HG02759 (cell line): Measurements from ENCODE around the gene FANCE.

Experiments
- ATAC-seq: cut with Tn5 transposase; IDR thresholded peaks from one replicate; pipeline ENCODE4 v1.9.1; 2021; ENCODE audit warnings: mild to moderate bottlenecking, moderate library complexity; ENCODE audit not compliant: unreplicated experiment

FANCE gene

DNA sequence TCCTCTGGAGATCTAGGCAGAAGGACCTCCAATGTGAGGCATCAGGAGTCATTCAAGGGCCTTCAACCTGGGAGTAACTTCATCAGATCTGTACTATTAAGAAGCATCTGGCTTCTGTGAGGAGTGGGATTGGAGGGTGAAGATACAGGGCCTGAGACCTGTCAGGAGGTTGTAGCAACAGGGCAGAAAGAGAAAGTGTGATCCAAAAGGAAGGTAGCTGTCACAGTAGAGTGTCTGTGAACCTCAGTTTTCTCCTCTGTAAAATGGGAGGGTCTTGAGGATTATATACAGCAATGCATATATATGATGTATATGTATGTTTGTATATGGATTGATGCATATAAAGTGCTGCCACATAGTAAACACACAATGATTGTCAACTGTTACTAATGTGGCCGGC lies 13.5 kb downstream of the FANCE start:
- ATAC-seq, result no peak

DNA sequence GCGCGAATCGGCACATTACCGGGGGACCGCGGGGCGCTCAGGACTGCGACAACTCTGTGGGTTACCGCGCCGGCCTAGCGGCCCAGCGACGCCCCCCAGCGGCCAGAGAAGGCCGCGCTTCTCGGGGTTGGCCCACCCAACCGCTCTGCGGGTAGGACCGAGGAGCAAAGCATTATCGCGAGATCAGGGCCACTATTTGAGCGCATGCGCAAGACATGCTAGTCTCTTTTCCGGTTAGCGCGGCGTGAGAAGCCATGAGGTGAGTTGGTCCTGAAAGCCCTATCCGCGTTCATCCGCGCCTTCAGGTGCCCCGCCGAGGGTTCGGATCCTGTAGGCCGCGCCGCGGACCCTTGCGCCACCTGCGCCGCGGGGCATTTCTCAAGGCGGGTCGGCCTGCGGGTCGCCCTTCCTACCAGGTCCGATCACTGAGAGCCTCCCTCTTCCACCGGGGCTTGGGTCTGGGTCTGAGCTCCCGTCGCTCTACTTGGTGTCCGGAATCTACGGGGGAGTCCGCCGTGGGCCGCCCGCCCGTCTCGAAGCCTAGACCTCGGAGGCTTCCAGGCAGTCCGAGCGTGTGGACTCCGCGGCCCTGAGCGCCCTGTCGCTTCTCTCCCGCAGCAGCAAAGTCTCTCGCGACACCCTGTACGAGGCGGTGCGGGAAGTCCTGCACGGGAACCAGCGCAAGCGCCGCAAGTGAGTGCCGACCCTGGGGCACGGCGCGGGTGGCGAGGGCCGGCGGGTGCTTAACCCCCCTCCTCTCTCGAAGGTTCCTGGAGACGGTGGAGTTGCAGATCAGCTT lies 16.2 kb downstream of the FANCE start, which contains the start of gene RPL10A:
Gene RPL10A (plus strand): TSS at position 221 of the 799 bp plus-strand sequence. CDS start 34 bp downstream, at position 255.
- ATAC-seq, result peak; percentile 76

DNA sequence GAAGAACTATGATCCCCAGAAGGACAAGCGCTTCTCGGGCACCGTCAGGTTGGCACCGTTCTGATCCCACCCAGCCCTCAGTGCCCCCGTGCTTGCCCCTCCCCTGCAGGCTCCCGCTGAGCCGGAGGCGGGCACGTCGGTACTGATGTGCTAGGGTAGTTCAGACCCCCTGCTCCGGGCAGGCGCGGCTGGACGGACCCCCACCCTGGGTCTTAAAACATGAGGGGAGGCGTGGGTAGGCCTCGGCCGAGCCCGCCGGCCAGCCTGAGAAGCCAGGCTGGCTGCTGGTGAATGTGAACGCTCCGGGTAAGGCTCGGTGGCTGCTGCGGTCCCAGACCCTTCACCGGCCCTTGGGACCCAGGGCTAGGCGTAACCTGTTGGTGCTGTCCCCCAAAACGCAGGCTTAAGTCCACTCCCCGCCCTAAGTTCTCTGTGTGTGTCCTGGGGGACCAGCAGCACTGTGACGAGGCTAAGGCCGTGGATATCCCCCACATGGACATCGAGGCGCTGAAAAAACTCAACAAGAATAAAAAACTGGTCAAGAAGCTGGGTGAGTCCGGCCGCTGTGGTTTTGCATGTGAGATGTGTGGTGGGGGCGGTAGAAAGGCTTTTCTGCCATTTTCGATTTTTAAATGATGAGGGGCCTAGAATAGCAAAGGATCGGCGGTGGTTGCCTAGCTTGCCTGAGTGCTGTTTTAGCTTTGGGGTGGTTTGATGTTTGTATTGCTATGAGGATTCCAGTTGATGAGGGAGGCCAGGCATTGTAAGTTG lies 17.0 kb downstream of the FANCE start:
- ATAC-seq, result peak; percentile 2

DNA sequence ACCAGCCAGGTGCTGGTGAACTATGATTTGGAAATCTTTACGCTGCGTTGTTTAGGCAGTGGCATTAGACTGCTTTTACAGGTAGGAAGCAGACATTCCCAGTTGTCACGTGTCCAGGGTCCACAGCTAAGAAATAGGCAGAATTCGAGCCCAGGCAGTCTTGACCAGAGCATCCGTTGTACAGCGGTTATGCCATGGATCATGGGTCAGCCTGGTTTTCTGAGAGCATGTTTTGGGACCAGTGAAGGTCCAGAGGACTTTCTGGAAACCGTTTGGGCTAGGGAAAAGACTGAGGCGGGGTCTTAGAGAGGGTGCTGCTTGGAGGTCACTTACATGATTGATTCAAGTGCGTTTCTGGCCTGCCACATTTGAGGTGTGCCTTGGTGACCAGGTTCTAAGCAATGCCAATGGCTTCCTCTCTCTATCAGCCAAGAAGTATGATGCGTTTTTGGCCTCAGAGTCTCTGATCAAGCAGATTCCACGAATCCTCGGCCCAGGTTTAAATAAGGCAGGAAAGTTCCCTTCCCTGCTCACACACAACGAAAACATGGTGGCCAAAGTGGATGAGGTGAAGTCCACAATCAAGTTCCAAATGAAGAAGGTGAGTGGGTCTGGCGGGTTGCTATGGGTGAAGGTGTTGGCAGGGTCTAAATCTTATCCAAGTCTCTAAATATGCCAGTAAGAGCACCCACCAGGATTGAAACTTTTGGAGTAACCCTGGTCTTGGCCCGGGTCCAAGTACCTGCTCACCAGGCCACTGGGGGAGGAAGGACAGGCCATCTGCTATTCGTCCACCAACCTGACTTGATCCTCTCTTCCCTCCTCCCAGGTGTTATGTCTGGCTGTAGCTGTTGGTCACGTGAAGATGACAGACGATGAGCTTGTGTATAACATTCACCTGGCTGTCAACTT lies 17.9 kb downstream of the FANCE start:
- no peak for ATAC-seq

DNA sequence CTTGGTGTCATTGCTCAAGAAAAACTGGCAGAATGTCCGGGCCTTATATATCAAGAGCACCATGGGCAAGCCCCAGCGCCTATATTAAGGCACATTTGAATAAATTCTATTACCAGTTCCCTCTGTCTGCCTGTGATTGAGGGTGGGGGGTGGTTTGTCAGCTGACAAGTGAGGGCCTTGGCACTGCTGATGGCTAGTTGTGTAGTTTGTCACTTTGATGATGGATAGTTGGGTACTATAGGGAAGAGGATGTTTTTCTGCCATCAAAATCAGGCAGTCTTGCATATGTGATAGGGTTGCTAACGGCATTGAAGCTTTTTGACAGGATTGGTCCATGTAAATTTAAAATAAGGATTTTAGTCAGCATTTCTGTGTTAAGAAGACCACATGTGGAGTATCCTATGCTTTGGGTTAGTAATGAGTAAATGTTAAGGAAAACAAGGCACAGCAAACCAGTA lies 18.6 kb downstream of the FANCE start:
- ATAC-seq, result no peak

DNA sequence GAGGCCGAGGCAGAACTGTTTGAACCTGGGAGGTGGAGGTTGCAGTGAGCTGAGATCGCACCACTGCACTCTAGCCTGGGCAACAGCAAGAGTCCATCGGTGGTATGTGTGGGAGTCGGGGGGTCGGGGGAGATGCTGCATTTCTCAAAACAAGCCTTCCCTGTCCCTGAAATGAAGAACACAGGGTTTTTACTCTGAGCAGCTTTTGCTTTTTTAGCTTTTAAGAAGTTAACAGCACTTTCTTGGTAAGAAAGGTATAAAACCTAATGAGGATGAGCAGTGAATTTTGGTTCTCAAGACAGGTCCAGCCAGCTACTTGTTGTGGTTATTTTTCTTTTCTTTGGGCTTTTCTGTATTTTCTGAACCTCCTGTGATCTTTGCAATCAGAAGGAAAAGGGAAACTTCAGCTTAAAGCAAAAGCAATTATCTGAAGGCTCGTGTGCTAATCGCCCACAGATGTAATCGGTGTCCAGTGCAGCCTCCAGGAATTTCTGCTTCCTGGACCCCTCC lies 19.8 kb downstream of the FANCE start:
- no peak for ATAC-seq

DNA sequence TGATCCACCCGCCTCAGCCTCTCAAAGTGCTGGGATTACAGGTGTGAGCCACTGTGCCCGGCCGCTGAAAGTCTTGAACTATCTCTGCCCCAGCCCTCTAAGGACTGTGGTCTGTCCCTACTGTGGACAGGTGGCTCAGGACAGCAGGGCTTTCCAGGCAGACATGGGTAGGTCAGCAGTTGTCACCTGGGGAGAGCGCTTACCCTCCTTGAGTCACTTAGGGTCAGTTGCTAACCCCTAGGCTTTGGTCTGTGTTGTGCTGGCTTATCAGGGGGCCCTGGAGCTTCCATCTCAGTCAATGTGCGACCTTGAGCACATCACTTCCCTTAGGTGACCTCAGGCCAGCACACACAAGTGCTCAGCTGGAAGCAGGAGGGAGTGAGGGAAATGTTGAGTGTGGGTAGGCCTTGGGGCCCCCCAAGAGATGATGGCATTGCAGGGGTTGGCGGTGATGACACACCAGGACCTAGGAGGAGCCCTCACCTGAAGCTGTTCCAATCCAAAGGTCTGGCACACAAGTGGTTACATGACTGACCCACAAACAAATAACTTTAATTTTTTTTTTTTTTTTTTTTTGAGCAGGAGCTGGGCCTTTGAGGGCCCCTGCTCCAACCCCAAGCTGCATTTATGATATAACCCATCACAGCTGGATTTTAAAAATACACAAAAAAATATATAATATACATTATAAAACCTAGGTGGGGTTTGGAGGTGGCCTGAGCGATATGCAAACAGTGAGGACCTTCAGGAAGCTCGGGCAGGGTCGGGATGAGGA lies 21.1 kb downstream of the FANCE start:
- no peak for ATAC-seq

DNA sequence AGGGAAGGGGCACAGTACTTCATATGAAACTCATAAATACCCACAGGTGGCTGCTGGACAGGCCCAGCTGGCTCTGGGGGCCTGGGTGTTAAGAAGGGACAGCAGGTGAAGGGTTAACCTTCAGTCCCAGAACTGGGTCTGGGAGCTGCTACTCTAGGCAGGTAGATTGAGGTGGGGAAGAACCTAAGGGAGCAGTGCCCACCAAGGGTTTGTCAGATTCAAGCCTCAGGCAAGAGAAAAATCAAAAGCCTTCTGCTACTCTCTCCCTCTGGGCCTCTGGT lies 21.7 kb downstream of the FANCE start:
- ATAC-seq, result no peak

DNA sequence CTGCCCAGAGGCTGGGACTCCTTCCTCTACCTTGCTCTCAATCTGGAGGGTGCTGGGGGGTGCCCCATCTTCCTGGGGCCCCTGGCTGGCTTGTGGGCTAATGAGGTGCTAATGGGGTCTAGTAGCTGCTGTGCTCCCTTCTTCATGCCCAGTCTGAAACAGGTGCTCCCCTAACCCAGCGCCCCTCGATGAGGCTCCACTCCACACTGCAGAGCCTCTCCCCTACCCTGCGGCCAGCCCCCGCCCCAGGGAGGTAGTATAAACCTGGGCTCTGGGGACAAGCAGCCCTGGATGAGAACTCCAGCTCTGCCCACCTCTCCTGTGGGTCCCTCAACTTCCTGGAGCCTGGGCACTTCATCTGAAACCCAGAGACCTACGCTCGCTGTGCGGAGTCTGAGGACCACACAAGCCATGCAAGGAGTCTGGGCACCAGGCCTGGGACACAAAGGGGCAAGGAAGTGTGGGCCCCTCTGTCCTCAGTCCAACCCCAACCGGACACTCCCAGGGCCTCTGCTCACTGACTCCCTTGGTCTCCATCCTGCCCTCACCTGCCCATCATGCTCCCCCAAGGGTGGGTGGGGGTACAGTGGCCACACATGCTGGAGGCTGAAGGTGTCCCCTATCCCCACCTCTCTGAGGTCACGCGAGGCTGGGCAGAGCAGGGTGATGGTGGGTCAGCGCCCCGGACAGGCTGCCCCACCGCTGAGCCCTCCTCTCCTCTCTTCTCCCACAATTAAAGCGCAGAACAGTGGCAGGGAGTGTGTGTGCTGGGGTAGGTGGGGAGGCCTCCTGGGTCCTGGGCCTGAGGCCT lies 22.2 kb downstream of the FANCE start:
- no peak for ATAC-seq

DNA sequence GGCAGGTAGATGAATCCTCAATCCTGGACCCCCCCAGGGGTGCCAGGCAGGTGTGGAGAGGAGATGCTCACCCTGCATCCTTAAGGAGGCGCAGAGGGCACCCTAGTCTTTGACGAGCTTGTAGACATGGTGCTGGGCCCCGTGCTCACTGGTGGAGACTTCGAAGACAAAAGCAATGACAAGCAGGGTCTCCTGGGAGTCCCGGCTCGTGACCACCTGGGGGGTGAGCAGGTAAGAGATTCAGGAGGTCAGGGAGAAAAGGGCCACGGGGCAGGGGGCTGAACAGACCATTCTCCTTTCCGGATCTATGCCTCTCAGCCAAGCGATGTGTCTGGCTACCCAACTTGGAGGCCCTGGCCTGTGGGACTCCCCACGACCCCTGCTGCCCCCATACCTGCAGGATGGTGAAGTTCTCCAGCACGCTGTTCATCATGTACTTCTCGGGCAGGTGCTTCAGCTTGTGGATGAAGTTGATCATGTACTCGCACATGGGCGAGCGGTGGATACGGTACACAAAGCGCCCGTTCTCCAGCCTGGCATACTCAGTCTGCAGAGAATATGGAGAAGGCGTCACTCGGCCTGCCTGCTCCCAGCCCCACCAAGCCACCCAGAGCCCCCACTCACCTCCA lies 22.9 kb downstream of the FANCE start:
- no peak for ATAC-seq

DNA sequence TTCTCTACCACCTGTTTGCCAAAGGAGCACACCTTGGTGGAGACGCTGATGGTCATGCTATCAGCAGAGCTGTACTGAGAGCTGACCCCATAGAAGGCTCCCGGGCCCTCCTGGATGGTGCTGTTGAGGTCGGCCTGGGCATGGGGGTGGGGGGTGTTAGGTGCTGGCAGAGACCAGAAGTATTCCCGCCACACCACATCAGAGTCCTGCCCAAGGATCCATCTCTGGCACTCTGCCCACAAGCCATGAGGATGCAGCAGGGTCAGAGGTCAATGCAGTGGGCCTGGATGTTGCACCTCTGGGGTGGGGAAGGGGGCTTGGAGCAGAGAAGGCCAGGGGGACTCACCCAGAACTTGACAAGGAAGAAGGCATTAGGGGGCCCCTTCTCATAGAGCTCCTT lies 23.4 kb downstream of the FANCE start:
- ATAC-seq, result no peak

DNA sequence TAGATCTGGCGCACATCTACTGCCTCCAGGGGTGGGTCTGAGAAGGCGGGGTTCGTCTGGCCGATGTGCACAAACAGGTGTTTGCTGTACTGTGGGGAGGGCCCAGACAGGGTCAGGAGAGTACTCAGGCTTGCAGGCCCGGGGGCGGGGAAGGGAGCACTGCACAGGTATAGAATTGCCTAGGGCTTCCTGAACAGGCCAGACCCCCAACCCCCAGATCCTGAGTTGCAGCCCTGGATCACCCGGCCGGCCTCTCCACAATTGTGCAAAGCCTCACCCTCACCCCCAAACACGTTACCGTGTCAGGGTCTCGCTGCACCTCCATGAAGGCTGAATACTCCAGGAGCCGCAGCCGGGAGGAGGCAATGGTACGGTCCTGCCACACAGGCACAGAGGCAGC lies 23.9 kb downstream of the FANCE start:
- no peak for ATAC-seq

DNA sequence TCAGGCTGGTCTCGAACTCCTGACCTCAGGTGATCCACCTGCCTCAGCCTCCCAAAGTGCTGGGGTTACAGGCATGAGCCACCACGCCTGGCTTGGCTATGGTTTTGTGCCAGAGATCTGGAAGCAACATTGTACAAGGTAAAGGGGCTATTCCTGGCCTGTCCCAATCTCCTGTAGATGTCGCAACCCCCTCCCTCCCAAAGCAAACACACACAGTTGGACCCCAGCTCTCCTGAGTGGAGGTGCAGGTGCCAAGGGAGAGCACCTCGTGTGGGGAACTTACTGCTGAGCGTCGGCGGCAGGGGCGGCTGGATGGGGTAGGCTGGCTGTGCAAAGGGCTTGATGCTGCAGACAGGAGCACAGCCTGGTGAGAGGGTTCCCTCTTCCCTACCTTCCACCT lies 24.9 kb downstream of the FANCE start:
- no peak for ATAC-seq

DNA sequence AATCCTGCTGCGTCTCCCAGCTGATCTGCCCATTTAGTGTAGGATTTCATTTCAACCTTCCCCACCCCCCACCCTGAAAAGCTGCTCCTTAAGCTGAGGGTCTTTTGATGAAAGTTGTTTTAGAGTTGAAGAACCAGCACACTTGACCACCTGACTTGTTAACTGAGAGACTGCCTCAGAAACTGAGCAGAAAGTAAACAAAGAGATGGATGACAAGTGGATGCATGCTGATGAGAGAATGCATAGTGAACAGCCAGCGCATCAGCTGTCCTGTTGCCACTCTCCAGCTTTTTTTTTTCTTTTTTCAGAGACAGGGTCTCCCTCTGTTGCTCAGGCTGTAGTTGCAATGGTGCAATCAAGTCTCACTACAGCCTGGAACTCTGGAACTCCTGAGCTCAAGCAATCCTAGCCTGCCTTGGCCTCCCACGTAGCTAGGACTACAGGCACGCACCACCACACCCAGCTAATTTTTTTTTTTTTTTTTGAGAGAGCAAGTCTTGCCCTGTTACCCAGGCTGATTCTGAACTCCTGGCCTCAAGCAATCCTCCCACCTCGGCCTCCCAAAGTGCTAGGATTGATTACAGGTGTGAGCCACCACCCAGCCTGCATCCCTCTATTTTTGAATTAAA lies 25.5 kb downstream of the FANCE start:
- no peak for ATAC-seq

DNA sequence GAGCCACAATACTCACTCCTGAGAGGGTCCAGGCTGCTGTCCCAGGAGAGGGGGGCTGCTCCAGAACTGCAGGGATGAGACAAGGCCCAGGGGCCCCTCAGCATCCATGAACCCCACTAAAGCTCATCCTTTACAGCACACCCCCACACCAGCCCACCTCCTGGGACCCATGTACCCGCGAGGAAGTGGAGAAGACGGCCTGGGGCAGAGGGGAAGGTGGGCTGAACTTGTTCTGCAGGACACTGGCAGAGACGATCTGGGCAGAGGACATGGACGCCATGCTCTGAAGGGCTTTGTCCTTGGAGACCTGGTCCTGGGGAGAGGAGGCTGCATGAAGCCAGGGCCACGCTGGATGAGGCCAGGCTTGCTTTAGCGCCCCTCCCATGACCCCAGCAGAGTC lies 26.1 kb downstream of the FANCE start:
- ATAC-seq, result no peak

DNA sequence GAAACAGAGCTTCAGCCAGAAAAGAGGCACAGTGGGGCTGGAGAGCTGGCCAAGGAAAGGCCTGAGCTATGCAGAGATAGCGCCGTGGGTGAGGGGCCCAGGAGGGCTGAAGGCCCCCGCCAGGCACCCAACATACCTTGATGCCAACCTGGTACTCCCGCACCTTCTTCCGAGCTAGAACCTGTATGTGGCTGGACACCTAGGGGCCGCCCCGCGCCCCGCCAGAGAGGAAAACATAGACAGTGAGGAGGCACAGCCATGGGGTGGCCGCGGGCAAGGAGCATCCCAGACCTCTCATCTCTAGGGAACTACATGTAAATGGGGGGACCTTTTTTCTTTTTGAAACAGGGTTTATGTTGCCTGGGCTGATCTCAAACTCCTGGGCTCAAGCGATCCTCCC lies 28.0 kb downstream of the FANCE start:
- ATAC-seq, result no peak

DNA sequence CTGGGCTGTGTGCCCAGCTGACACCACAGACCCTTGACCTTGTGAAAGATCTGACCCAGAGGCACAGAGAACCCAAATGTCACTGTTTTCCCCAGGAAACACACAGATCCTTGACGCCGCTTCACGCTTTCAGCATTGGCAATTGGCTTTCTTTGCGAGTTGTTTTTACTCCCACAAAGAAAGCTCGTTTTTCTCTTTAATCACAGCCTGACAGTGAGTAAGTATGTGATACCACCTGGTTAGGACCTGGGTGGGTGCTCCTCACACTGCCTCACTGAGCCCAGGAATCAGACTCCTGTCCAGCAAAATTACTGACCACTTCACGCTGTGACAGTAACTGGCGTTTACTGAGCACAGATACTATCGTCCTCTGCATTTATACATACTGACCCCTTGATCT lies 29.1 kb downstream of the FANCE start:
- ATAC-seq, result no peak

DNA sequence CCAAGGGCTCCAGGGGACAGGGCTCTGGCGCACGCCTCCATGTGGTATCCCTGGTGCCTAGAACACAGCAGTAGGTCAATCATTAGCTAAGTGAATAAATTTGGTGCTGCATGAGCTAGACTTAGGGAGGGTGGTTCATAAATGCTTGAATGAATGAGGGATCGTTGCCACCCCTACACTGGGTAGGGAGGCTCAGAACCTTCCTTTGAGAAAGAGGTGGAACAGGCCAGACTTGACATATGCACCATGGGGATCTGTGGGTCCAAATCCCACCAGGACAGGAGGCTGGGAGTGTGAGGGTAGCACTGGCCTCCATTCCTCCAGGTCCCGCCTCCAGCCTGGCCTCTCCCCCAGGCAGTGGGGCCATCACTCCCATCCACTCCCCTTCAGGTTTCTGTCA lies 30.9 kb downstream of the FANCE start:
- ATAC-seq, result no peak

DNA sequence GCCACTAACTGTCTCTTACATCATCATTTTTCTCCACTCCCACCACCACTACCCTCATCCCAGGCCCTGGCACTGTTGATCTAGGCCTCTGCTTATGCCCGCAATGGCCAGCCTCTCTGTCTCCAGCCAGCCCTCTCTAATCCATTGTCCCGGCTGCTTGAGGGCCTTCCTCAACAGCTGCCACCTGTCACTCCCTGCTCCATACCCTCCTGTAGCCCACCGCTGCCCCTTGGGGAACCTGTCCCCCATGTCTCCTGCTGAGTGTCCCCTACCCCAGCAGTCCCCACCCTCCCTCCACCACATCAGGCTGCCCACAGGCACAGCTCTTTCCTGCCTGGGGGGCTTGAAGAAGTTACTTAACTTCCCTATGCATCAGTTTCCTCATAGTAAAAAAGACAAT lies 31.4 kb downstream of the FANCE start:
- no peak for ATAC-seq
